Measurements from ENCODE around the gene SIDT2.

Gene SIDT2

GRCh38 chr11:117222991-117223740 is 44.6 kb downstream of the SIDT2 start:
- no peak overlapping the region for H3K4me3 ChIP-seq (ENCODE audit: insufficient read depth, low read depth, low read length)
- H3K4me1 ChIP-seq (ENCODE audit: control insufficient read depth, insufficient read depth, low read length): peaks cover 9% of the 10 kb centered on the region
- no peak overlapping the region for H3K27ac ChIP-seq (ENCODE audit: insufficient read depth, low read depth, low read length, poor library complexity, severe bottlenecking)
- 92 to 93% methylated on average over 14 of the region's 14 CpGs for WGBS, 2 experiments
- peaks cover 17% of the 10 kb centered on the region for H3K36me3 ChIP-seq (ENCODE audit: control insufficient read depth, insufficient read depth, low read length)
- no peaks in the 10 kb centered on the region for H3K9me3 ChIP-seq (ENCODE audit: control insufficient read depth, low read length)
- no peaks in the 10 kb centered on the region for H3K27me3 ChIP-seq (ENCODE audit: control insufficient read depth, insufficient read depth, low read length, poor library complexity, severe bottlenecking)

- WGBS, 2 experiments: 90 to 93% methylated on average over 17 of the region's 17 CpGs
Observed at GRCh38 chr11:117223741-117224689, 45.5 kb downstream of the SIDT2 start.

GRCh38 chr11:117225553-117226170 is 47.1 kb downstream of the SIDT2 start:
- Histone ChIP-seq H3K9me3 (ENCODE audit: control insufficient read depth, low read length) (no peaks in the 10 kb centered on the region), H3K4me1 (ENCODE audit: control insufficient read depth, insufficient read depth, low read length) (peaks cover 9% of the 10 kb centered on the region), H3K27me3 (ENCODE audit: control insufficient read depth, insufficient read depth, low read length, poor library complexity, severe bottlenecking) (no peaks in the 10 kb centered on the region), H3K36me3 (ENCODE audit: control insufficient read depth, insufficient read depth, low read length) (peaks cover 7% of the 10 kb centered on the region), H3K4me3 (ENCODE audit: insufficient read depth, low read depth, low read length) (no peak overlapping the region), H3K27ac (ENCODE audit: insufficient read depth, low read depth, low read length, poor library complexity, severe bottlenecking) (no peak overlapping the region)
- 93 to 96% methylated on average over 9 of the region's 9 CpGs for WGBS, 2 experiments

More at GRCh38 chr11:117223741-117224689, 45.5 kb downstream of the SIDT2 start:
- no peaks in the 10 kb centered on the region for H3K9me3 ChIP-seq (ENCODE audit: control insufficient read depth, low read length)
- H3K27ac ChIP-seq (ENCODE audit: insufficient read depth, low read depth, low read length, poor library complexity, severe bottlenecking): no peak overlapping the region
- peaks cover 9% of the 10 kb centered on the region for H3K4me1 ChIP-seq (ENCODE audit: control insufficient read depth, insufficient read depth, low read length)
- peaks cover 12% of the 10 kb centered on the region for H3K36me3 ChIP-seq (ENCODE audit: control insufficient read depth, insufficient read depth, low read length)
- no peaks in the 10 kb centered on the region for H3K27me3 ChIP-seq (ENCODE audit: control insufficient read depth, insufficient read depth, low read length, poor library complexity, severe bottlenecking)
- H3K4me3 ChIP-seq (ENCODE audit: insufficient read depth, low read depth, low read length): no peak overlapping the region

- no peaks in the 10 kb centered on the region for H3K9me3 ChIP-seq (ENCODE audit: control insufficient read depth, low read length)
- peaks cover 13% of the 10 kb centered on the region for H3K4me1 ChIP-seq (ENCODE audit: control insufficient read depth, insufficient read depth, low read length)
- no peak overlapping the region for H3K4me3 ChIP-seq (ENCODE audit: insufficient read depth, low read depth, low read length)
- no peak overlapping the region for H3K27ac ChIP-seq (ENCODE audit: insufficient read depth, low read depth, low read length, poor library complexity, severe bottlenecking)
- WGBS, 2 experiments: 72 to 73% methylated on average over 19 of the region's 19 CpGs
- no peaks in the 10 kb centered on the region for H3K27me3 ChIP-seq (ENCODE audit: control insufficient read depth, insufficient read depth, low read length, poor library complexity, severe bottlenecking)
- H3K36me3 ChIP-seq (ENCODE audit: control insufficient read depth, insufficient read depth, low read length): peaks cover 7% of the 10 kb centered on the region
Observed at GRCh38 chr11:117226388-117227385, 48.1 kb downstream of the SIDT2 start.

GRCh38 chr11:117228091-117228490 is 49.5 kb downstream of the SIDT2 start:
- no peak overlapping the region for H3K27ac ChIP-seq (ENCODE audit: insufficient read depth, low read depth, low read length, poor library complexity, severe bottlenecking)
- peaks cover 5% of the 10 kb centered on the region for H3K36me3 ChIP-seq (ENCODE audit: control insufficient read depth, insufficient read depth, low read length)
- no peaks in the 10 kb centered on the region for H3K27me3 ChIP-seq (ENCODE audit: control insufficient read depth, insufficient read depth, low read length, poor library complexity, severe bottlenecking)
- no peaks in the 10 kb centered on the region for H3K9me3 ChIP-seq (ENCODE audit: control insufficient read depth, low read length)
- peaks cover 6% of the 10 kb centered on the region for H3K4me1 ChIP-seq (ENCODE audit: control insufficient read depth, insufficient read depth, low read length)
- no peak overlapping the region for H3K4me3 ChIP-seq (ENCODE audit: insufficient read depth, low read depth, low read length)
- 95 to 97% methylated on average over 11 of the region's 11 CpGs for WGBS, 2 experiments

- Histone ChIP-seq H3K36me3 (ENCODE audit: control insufficient read depth, insufficient read depth, low read length) (peaks cover 4% of the 10 kb centered on the region), H3K9me3 (ENCODE audit: control insufficient read depth, low read length) (no peaks in the 10 kb centered on the region), H3K27ac (ENCODE audit: insufficient read depth, low read depth, low read length, poor library complexity, severe bottlenecking) (no peak overlapping the region), H3K27me3 (ENCODE audit: control insufficient read depth, insufficient read depth, low read length, poor library complexity, severe bottlenecking) (no peaks in the 10 kb centered on the region), H3K4me1 (ENCODE audit: control insufficient read depth, insufficient read depth, low read length) (peaks cover 10% of the 10 kb centered on the region), H3K4me3 (ENCODE audit: insufficient read depth, low read depth, low read length) (no peak overlapping the region)
- WGBS, 2 experiments: 95 to 96% methylated on average over 12 of the region's 12 CpGs
Observed at GRCh38 chr11:117229411-117229810, 50.9 kb downstream of the SIDT2 start.

- peaks cover 4% of the 10 kb centered on the region for H3K36me3 ChIP-seq (ENCODE audit: control insufficient read depth, insufficient read depth, low read length)
- H3K27me3 ChIP-seq (ENCODE audit: control insufficient read depth, insufficient read depth, low read length, poor library complexity, severe bottlenecking): no peaks in the 10 kb centered on the region
- WGBS, 2 experiments: 86% methylated on average over 5 of the region's 5 CpGs
- H3K9me3 ChIP-seq (ENCODE audit: control insufficient read depth, low read length): no peaks in the 10 kb centered on the region
- no peak overlapping the region for H3K27ac ChIP-seq (ENCODE audit: insufficient read depth, low read depth, low read length, poor library complexity, severe bottlenecking)
- H3K4me3 ChIP-seq (ENCODE audit: insufficient read depth, low read depth, low read length): no peak overlapping the region
- H3K4me1 ChIP-seq (ENCODE audit: control insufficient read depth, insufficient read depth, low read length): peaks cover 10% of the 10 kb centered on the region
Observed at GRCh38 chr11:117229931-117230285, 51.4 kb downstream of the SIDT2 start.

GRCh38 chr11:117230286-117230961 is 51.9 kb downstream of the SIDT2 start:
- H3K4me1 ChIP-seq (ENCODE audit: control insufficient read depth, insufficient read depth, low read length): peaks cover 10% of the 10 kb centered on the region
- WGBS, 2 experiments: 89 to 93% methylated on average over 12 of the region's 12 CpGs
- no peaks in the 10 kb centered on the region for H3K9me3 ChIP-seq (ENCODE audit: control insufficient read depth, low read length)
- H3K4me3 ChIP-seq (ENCODE audit: insufficient read depth, low read depth, low read length): no peak overlapping the region
- no peak overlapping the region for H3K27ac ChIP-seq (ENCODE audit: insufficient read depth, low read depth, low read length, poor library complexity, severe bottlenecking)
- peaks cover 4% of the 10 kb centered on the region for H3K36me3 ChIP-seq (ENCODE audit: control insufficient read depth, insufficient read depth, low read length)
- no peaks in the 10 kb centered on the region for H3K27me3 ChIP-seq (ENCODE audit: control insufficient read depth, insufficient read depth, low read length, poor library complexity, severe bottlenecking)
